ENCODE measurements around the gene VAV2.
A peak's percentile ranks its signal among the peaks of the same experiment; 100 is the strongest.
"Not testable (repeated sequence)": the region's sequence is repeated elsewhere in the genome, so short reads cannot be mapped to it uniquely, and the experiment has no call there.

The VAV2 gene

GRCh38 chr9:133995012-133995896, 3.1 kb upstream of the VAV2 start:
- DNase-seq (ENCODE audit: low spot score), result no peak

- DNase-seq (ENCODE audit: low spot score), result peak; percentile 93
Measured at GRCh38 chr9:133994353-133995011, 2.4 kb upstream of the VAV2 start.

GRCh38 chr9:133993635-133994253, 1.6 kb upstream of the VAV2 start:
- no peak for DNase-seq (ENCODE audit: low spot score)

GRCh38 chr9:133992780-133993634, 883 bp upstream of the VAV2 start:
- peak; percentile 84 for DNase-seq (ENCODE audit: low spot score)

GRCh38 chr9:133991214-133991921, 756 bp downstream of the VAV2 start:
- peak; percentile 53 for DNase-seq (ENCODE audit: low spot score)

- DNase-seq (ENCODE audit: low spot score), result no peak
Measured at GRCh38 chr9:133990366-133991213, 1.5 kb downstream of the VAV2 start.

GRCh38 chr9:133989625-133990365, 2.3 kb downstream of the VAV2 start:
- peak; percentile 3 for DNase-seq (ENCODE audit: low spot score)

- not testable (repeated sequence) for DNase-seq (ENCODE audit: low spot score)
Measured at GRCh38 chr9:133988771-133989170, 3.4 kb downstream of the VAV2 start.

GRCh38 chr9:133987946-133988665, 4.0 kb downstream of the VAV2 start:
- DNase-seq (ENCODE audit: low spot score), result no peak

- DNase-seq (ENCODE audit: low spot score), result peak; percentile 2
Measured at GRCh38 chr9:133987446-133987788, 4.7 kb downstream of the VAV2 start.

- no peak for DNase-seq (ENCODE audit: low spot score)
Measured at GRCh38 chr9:133986774-133987445, 5.2 kb downstream of the VAV2 start.

- DNase-seq (ENCODE audit: low spot score), result peak; percentile 5
Measured at GRCh38 chr9:133986061-133986460, 6.1 kb downstream of the VAV2 start.

- DNase-seq (ENCODE audit: low spot score), result peak; percentile 7
Measured at GRCh38 chr9:133982971-133983720, 9.0 kb downstream of the VAV2 start.

GRCh38 chr9:133981958-133982681, 10.0 kb downstream of the VAV2 start:
- peak; percentile 22 for DNase-seq (ENCODE audit: low spot score)

GRCh38 chr9:133981589-133981957, 10.6 kb downstream of the VAV2 start:
- no peak for DNase-seq (ENCODE audit: low spot score)

GRCh38 chr9:133980864-133981588, 11.1 kb downstream of the VAV2 start:
- DNase-seq (ENCODE audit: low spot score), result peak; percentile 5
